Dendritic cell treated with granulocyte-macrophage colony-stimulating factor and Interleukin-4, amounts not matched to agents 40 ng/mL and 50 ng/mL, for 4 days (primary cell): ENCODE data around the gene CIDEA.

ENCODE experiments used
- H3K27ac Mint-ChIP-seq: one replicate; pipeline ENCODE4 v1.8.0; 2022; ENCODE audit warnings: mild to moderate bottlenecking, mixed read lengths
- H3K27me3 Mint-ChIP-seq: one replicate; pipeline ENCODE4 v1.8.0; 2022; ENCODE audit warnings: mild to moderate bottlenecking, mixed read lengths
- H3K36me3 Mint-ChIP-seq: one replicate; pipeline ENCODE4 v1.8.0; 2022; ENCODE audit warnings: low read depth, mixed read lengths
- H3K4me1 Mint-ChIP-seq: one replicate; pipeline ENCODE4 v1.8.0; 2022; ENCODE audit warnings: low read depth, mixed read lengths
- H3K4me3 Mint-ChIP-seq: one replicate; pipeline ENCODE4 v1.8.0; 2022; ENCODE audit warnings: mild to moderate bottlenecking, moderate library complexity, mixed read lengths
- H3K9me3 Mint-ChIP-seq: one replicate; pipeline ENCODE4 v1.8.0; 2022; ENCODE audit warnings: mixed read lengths
- intact Hi-C: fragments of 100-400 bp; cut with micrococcal nuclease; formaldehyde crosslinking; loops from one replicate; pipeline ENCODE4 v1.15.0; 2022

The CIDEA gene

GRCh38 chr18:12288403-12288755, 34.2 kb downstream of the CIDEA start:
- peaks cover 57% of the 10 kb centered on the region for H3K27me3 Mint-ChIP-seq
- H3K27ac Mint-ChIP-seq, result no peak overlapping the region
- H3K4me1 Mint-ChIP-seq, result peaks cover 10% of the 10 kb centered on the region
- no peaks in the 10 kb centered on the region for H3K9me3 Mint-ChIP-seq
- H3K4me3 Mint-ChIP-seq, result peak overlapping the region; percentile 74
- H3K36me3 Mint-ChIP-seq, result no peaks in the 10 kb centered on the region
- intact Hi-C loops, result no loop called here

- Mint-ChIP-seq H3K4me3 (no peak overlapping the region), H3K27me3 (peaks cover 48% of the 10 kb centered on the region), H3K27ac (no peak overlapping the region), H3K9me3 (no peaks in the 10 kb centered on the region), H3K36me3 (no peaks in the 10 kb centered on the region), H3K4me1 (peaks cover 10% of the 10 kb centered on the region)
- intact Hi-C loops, result no loop called here
Measured at GRCh38 chr18:12290086-12290485, 35.9 kb downstream of the CIDEA start.

- H3K4me3 Mint-ChIP-seq, result no peak overlapping the region
- H3K27me3 Mint-ChIP-seq, result peaks cover 41% of the 10 kb centered on the region
- H3K4me1 Mint-ChIP-seq, result peaks cover 10% of the 10 kb centered on the region
- no peaks in the 10 kb centered on the region for H3K9me3 Mint-ChIP-seq
- intact Hi-C loops, result no loop called here
- no peak overlapping the region for H3K27ac Mint-ChIP-seq
- no peaks in the 10 kb centered on the region for H3K36me3 Mint-ChIP-seq
Measured at GRCh38 chr18:12291161-12291560, 37.0 kb downstream of the CIDEA start.

- no peaks in the 10 kb centered on the region for H3K36me3 Mint-ChIP-seq
- H3K4me1 Mint-ChIP-seq, result peaks cover 10% of the 10 kb centered on the region
- peaks cover 36% of the 10 kb centered on the region for H3K27me3 Mint-ChIP-seq
- no peaks in the 10 kb centered on the region for H3K9me3 Mint-ChIP-seq
- no peak overlapping the region for H3K27ac Mint-ChIP-seq
- H3K4me3 Mint-ChIP-seq, result no peak overlapping the region
- intact Hi-C loops, result no loop called here
Measured at GRCh38 chr18:12291690-12292089, 37.5 kb downstream of the CIDEA start.

- no peaks in the 10 kb centered on the region for H3K9me3 Mint-ChIP-seq
- no peaks in the 10 kb centered on the region for H3K36me3 Mint-ChIP-seq
- intact Hi-C loops, result no loop called here
- peaks cover 18% of the 10 kb centered on the region for H3K27me3 Mint-ChIP-seq
- H3K27ac Mint-ChIP-seq, result no peak overlapping the region
- H3K4me3 Mint-ChIP-seq, result no peak overlapping the region
- no peaks in the 10 kb centered on the region for H3K4me1 Mint-ChIP-seq
Measured at GRCh38 chr18:12293831-12294230, 39.7 kb downstream of the CIDEA start.

- H3K9me3 Mint-ChIP-seq, result no peaks in the 10 kb centered on the region
- intact Hi-C loops, result no loop called here
- no peaks in the 10 kb centered on the region for H3K4me1 Mint-ChIP-seq
- no peaks in the 10 kb centered on the region for H3K36me3 Mint-ChIP-seq
- H3K27ac Mint-ChIP-seq, result no peak overlapping the region
- H3K27me3 Mint-ChIP-seq, result peaks cover 10% of the 10 kb centered on the region
- H3K4me3 Mint-ChIP-seq, result no peak overlapping the region
Measured at GRCh38 chr18:12295389-12296086, 41.4 kb downstream of the CIDEA start.

GRCh38 chr18:12296087-12296403, 41.9 kb downstream of the CIDEA start:
- H3K9me3 Mint-ChIP-seq, result no peaks in the 10 kb centered on the region
- no peak overlapping the region for H3K27ac Mint-ChIP-seq
- no peaks in the 10 kb centered on the region for H3K4me1 Mint-ChIP-seq
- no peaks in the 10 kb centered on the region for H3K36me3 Mint-ChIP-seq
- H3K4me3 Mint-ChIP-seq, result no peak overlapping the region
- intact Hi-C loops, result no loop called here
- peaks cover 10% of the 10 kb centered on the region for H3K27me3 Mint-ChIP-seq

- Mint-ChIP-seq H3K4me1 (no peaks in the 10 kb centered on the region), H3K27ac (no peak overlapping the region), H3K36me3 (no peaks in the 10 kb centered on the region), H3K4me3 (no peak overlapping the region), H3K9me3 (no peaks in the 10 kb centered on the region), H3K27me3 (peaks cover 10% of the 10 kb centered on the region)
- intact Hi-C loops, result no loop called here
Measured at GRCh38 chr18:12296457-12296856, 42.3 kb downstream of the CIDEA start.

GRCh38 chr18:12299862-12300261, 45.7 kb downstream of the CIDEA start:
- intact Hi-C loops, result no loop called here
- no peak overlapping the region for H3K27ac Mint-ChIP-seq
- no peak overlapping the region for H3K4me3 Mint-ChIP-seq
- no peaks in the 10 kb centered on the region for H3K36me3 Mint-ChIP-seq
- H3K9me3 Mint-ChIP-seq, result no peaks in the 10 kb centered on the region
- peaks cover 7% of the 10 kb centered on the region for H3K4me1 Mint-ChIP-seq
- H3K27me3 Mint-ChIP-seq, result peaks cover 11% of the 10 kb centered on the region

GRCh38 chr18:12301263-12302005, 47.3 kb downstream of the CIDEA start:
- Mint-ChIP-seq H3K4me3 (no peak overlapping the region), H3K27ac (no peak overlapping the region), H3K9me3 (no peaks in the 10 kb centered on the region), H3K4me1 (peaks cover 19% of the 10 kb centered on the region), H3K36me3 (no peaks in the 10 kb centered on the region), H3K27me3 (peaks cover 25% of the 10 kb centered on the region)
- intact Hi-C loops, result no loop called here

GRCh38 chr18:12302391-12303147, 48.4 kb downstream of the CIDEA start:
- Mint-ChIP-seq H3K4me1 (peaks cover 25% of the 10 kb centered on the region), H3K36me3 (no peaks in the 10 kb centered on the region), H3K27me3 (peaks cover 29% of the 10 kb centered on the region), H3K27ac (no peak overlapping the region), H3K4me3 (no peak overlapping the region), H3K9me3 (no peaks in the 10 kb centered on the region)
- intact Hi-C loops, result no loop called here

- H3K4me3 Mint-ChIP-seq, result no peak overlapping the region
- H3K4me1 Mint-ChIP-seq, result peaks cover 30% of the 10 kb centered on the region
- peaks cover 8% of the 10 kb centered on the region for H3K36me3 Mint-ChIP-seq
- no peaks in the 10 kb centered on the region for H3K9me3 Mint-ChIP-seq
- intact Hi-C loops, result loop anchor here (5.0 kb wide), 1 partner anchor 322 kb away; the partner anchor contains the start of gene IMPA2
- H3K27me3 Mint-ChIP-seq, result peaks cover 26% of the 10 kb centered on the region
- H3K27ac Mint-ChIP-seq, result no peak overlapping the region
Measured at GRCh38 chr18:12304351-12305210, 50.4 kb downstream of the CIDEA start.

- Mint-ChIP-seq H3K9me3 (no peaks in the 10 kb centered on the region), H3K36me3 (peaks cover 14% of the 10 kb centered on the region), H3K4me1 (peaks cover 36% of the 10 kb centered on the region), H3K27ac (no peak overlapping the region), H3K4me3 (no peak overlapping the region), H3K27me3 (peaks cover 24% of the 10 kb centered on the region)
- intact Hi-C loops, result loop anchor here (5.0 kb wide), 1 partner anchor 323 kb away; the partner anchor contains the start of gene IMPA2
Measured at GRCh38 chr18:12305211-12305610, 51.0 kb downstream of the CIDEA start.
